GM13977 (cell line): ENCODE data around the gene SFR1.

ENCODE experiments used
- DNase-seq: peaks from one replicate; pipeline ENCODE4 v3.0.0; 2012; ENCODE audit warnings: low spot score
- in situ Hi-C: fragments of 300-500 bp; cut with MboI; formaldehyde crosslinking; loops from one replicate; pipeline ENCODE4 v1.12.0; 2022; ENCODE audit warnings: low sequenced_read_pairs, low pct_unique_long_range_greater_than_20kb, mixed read lengths, inconsistent platforms; ENCODE audit not compliant: unreplicated experiment
- TF ChIP-seq, protein P1 (sequence below): IDR thresholded peaks from 2 replicates; pipeline ENCODE4 v1.5.1; 2012; ENCODE audit warnings: mild to moderate bottlenecking, control low read depth; ENCODE audit not compliant: insufficient read depth; ENCODE audit errors: extremely low read depth, missing control alignments

Gene SFR1

DNA sequence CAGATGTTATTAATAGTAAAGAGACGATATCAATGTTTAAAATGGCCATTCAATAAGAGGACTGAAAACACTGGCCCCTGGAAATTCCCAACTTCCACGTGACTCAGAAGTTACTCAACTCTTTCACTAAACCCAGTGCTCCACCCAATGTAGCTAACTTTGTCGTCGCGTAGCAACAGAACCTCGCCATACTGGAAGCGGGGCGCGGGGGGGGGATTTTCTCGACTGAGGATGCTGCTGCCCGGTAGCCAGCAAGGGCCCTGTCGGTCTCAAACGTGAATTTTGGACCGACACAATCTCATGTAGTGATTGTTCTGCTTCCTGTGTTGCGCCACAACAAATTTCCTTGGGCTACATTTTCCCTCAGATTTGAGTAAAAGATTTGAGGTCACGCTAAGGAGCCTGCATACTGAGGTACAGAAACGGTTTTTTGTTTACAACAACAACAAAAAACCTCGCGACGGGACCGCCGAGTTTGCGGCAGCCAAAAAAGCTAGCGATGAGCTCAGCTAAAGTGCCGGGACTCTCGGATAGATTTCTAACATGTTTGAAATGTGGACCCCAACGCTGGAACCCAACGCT is 977 bp upstream of the SFR1 start:
- in situ Hi-C loops, result no loop called here
- TF ChIP-seq, protein P1, sequence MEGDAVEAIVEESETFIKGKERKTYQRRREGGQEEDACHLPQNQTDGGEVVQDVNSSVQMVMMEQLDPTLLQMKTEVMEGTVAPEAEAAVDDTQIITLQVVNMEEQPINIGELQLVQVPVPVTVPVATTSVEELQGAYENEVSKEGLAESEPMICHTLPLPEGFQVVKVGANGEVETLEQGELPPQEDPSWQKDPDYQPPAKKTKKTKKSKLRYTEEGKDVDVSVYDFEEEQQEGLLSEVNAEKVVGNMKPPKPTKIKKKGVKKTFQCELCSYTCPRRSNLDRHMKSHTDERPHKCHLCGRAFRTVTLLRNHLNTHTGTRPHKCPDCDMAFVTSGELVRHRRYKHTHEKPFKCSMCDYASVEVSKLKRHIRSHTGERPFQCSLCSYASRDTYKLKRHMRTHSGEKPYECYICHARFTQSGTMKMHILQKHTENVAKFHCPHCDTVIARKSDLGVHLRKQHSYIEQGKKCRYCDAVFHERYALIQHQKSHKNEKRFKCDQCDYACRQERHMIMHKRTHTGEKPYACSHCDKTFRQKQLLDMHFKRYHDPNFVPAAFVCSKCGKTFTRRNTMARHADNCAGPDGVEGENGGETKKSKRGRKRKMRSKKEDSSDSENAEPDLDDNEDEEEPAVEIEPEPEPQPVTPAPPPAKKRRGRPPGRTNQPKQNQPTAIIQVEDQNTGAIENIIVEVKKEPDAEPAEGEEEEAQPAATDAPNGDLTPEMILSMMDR, result no peak
- DNase-seq, result peak; percentile 65

DNA sequence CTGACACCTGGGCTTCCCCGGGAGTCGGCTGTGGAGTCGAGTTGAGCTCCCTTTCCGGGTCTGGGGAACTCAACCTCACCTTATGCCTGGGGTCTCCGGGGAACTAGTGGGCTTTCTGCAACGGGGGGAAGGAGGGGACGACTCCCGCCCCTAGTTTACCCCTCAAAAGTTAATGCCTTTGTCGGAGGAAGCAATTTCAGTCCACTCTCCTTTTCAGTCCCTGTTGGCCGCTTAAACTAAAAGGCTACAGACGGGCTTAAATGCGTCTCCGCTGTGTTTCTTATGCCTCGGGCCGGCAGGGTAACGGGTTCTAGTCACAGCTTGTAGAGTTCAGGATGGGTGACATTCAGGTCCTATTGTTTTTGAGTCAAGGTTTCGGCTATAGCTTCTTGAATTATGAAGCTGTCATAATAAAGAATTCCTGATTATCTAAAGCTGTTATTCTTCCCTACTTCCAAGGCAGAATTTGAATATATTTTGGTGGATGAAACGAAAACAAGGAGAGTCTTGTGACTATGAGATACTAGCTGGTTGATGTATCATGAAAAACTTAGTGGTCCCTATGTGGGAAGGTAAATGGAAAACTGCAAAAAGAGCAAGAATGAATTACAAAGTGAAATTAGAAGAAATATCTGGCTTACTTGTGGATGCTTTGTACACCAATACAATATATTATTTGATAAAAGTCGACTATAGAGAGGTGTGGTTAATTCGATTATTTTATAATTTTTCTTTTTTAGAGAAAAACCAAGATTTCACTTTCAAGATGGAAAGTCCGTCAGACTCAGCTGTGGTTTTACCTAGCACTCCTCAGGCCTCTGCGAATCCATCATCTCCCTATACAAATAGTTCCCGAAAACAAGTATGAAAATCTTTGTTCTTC is 495 bp downstream of the SFR1 start:
- TF ChIP-seq, protein P1, result no peak
- in situ Hi-C loops, result no loop called here
- peak; percentile 10 for DNase-seq

DNA sequence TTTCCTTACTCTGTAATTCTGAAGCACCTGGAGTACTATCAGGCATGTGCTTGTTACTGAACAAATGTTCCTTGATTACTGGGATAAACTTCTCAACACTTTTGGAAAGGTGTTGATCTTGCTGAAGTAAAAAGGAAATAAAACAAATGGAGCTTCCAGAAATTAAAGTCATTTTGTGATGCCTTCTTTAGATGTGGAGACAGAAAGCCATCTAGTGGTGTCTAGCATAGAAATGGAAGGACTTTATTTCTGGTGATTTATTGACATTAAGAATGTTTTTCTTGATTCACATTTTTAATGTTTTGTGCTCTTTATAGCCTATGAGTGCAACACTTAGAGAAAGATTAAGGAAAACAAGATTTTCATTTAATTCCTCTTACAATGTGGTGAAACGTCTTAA is 1.4 kb downstream of the SFR1 start:
- in situ Hi-C loops, result no loop called here
- peak; percentile 15 for DNase-seq
- TF ChIP-seq, protein P1, result peak; percentile 43

DNA sequence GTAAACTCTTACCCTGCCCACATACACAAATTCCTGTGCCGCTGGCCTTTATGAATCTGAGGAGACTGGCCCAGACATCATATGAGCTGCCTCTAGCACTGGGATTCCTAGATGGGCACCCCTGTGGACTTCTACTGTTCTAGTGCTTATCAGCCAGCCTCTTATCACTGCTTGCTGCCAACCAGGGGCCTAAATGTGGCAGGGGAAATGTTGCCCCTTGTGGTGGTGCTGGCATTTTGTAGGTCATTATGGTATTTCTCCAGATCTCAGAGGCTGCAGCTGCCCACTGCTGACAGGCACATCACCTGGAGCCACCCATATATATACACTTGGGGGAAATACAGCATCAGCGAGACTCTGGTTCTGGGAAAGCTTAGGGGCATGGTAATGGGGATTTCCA is 5.4 kb downstream of the SFR1 start:
- DNase-seq, result no peak
- TF ChIP-seq, protein P1, result no peak
- in situ Hi-C loops, result no loop called here

DNA sequence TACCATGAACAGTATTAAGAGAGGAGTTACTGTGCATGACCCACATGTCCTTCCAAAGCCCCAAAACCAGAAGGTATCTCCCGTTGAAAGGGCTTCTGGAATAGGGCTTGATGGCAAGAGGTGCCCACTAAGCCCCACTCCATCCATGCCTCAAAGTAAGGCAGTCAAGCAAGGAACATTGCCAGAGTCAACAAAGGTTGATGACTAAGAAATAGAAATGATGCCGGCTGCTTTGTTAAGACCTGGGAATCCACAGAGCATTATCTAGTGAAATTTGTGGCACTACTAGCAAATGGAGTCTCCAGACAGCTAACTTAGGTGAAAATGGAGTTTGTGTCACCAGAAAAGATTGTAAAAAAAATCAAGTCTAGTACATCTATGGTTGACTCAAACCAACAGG is 6.2 kb downstream of the SFR1 start:
- TF ChIP-seq, protein P1, result no peak
- in situ Hi-C loops, result no loop called here
- DNase-seq, result no peak

DNA sequence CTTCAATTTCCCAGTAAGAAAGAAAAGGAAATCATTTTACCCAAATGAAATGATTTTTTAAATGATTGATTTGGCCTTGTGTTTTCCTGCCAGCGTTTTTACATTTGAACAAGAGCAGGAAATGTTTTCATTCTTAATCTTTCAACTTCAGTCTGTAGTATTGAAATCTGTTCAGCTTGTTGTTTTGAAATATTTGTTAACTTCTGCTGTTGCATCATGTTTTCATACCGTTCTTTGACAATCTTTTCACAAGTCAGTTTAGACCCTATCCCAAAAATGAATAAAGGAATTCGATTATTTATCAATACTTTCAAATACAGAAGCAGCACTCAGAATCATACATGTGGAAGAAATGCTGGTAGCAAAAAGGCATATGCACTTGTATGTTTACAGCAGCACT is 8.1 kb downstream of the SFR1 start:
- in situ Hi-C loops, result no loop called here
- TF ChIP-seq, protein P1, result no peak
- DNase-seq, result no peak
